HepG2 (cell line): ENCODE results near the gene RAB3C. TPM values are rescaled to one million over a fixed set of nuclear protein-coding genes. Genes with fewer than 3 reads are reported as not detected.

Experiments
- ATAC-seq: fragments of 200-7000 bp; cut with Tn5 transposase; 3 replicates; pipeline ENCODE4 v1.9.1; 2020; ENCODE audit warnings: mild to moderate bottlenecking, moderate library complexity
- BruUV-seq: library from RNA; stranded (reverse); fragments of 400-500 nt; replicated peaks from 2 replicates; lab custom pipeline; 2021; lab: Mats Ljungman, UMichigan
- CTCF ChIA-PET: fragments of 300-600 bp; formaldehyde crosslinking; extraction: SDS; loops from one replicate; lab custom pipeline; 2021; ENCODE audit warnings: low total read pairs, inconsistent platforms, low intra/inter-chr PET ratio; lab: Yijun Ruan, JAX
- POLR2A ChIA-PET: fragments of 350-600 bp; sonication (Branson Sonifier 250); formaldehyde crosslinking; loops from one replicate; lab custom pipeline; 2020; ENCODE audit warnings: antibody characterized with exemption, inconsistent platforms; lab: Yijun Ruan, JAX
- DNase-seq: peaks from one replicate; pipeline ENCODE4 v3.0.0-alpha.2; 2015; ENCODE audit warnings: low spot score
- FAIRE-seq: peaks from 3 replicates; lab custom pipeline; 2011; peaks lifted over from hg19 to GRCh38; lab: Jason Lieb, UNC
- H2AFZ ChIP-seq: one replicate; pipeline ENCODE4 v1.6.1; 2011; ENCODE audit warnings: low read length, inconsistent platforms
- H3K27ac ChIP-seq: fragments of 300-600 bp; 3 replicates; pipeline ENCODE4 v1.8.0; 2011; ENCODE audit warnings: mixed run types, mild to moderate bottlenecking, mixed read lengths, low read length, inconsistent platforms; ENCODE audit not compliant: insufficient read depth; ENCODE audit errors: extremely low read length
- H3K27me3 ChIP-seq, 2 experiments: fragments of 200-600 bp in 1 of 2; 2 replicates in 1 of 2; 3 replicates in 1 of 2; pipeline versions ENCODE4 v1.6.0 to v1.8.0; 2011; ENCODE audit warnings: low read length in 2 of 2, mild to moderate bottlenecking in 2 of 2, moderate library complexity in 2 of 2, inconsistent platforms in 1 of 2; ENCODE audit not compliant: insufficient read depth in 2 of 2, control insufficient read depth in 1 of 2
- H3K36me3 ChIP-seq, 2 experiments: fragments of 200-600 bp in 1 of 2; replicated peaks in 1 of 2; 2 replicates in 1 of 2; 3 replicates in 1 of 2; pipeline versions ENCODE4 v1.5.1 to v1.8.0; 2011; ENCODE audit warnings: low read length in 2 of 2, inconsistent platforms in 1 of 2; ENCODE audit not compliant: insufficient read depth in 2 of 2, control insufficient read depth in 1 of 2
- H3K4me1 ChIP-seq: 2 replicates; pipeline ENCODE4 v1.5.1; 2012; ENCODE audit warnings: low read length, inconsistent platforms; ENCODE audit not compliant: insufficient read depth
- H3K4me2 ChIP-seq: 2 replicates; pipeline ENCODE4 v1.6.0; 2011; ENCODE audit warnings: low read depth, low read length, inconsistent platforms
- H3K4me3 ChIP-seq, 3 experiments: fragments of 200-600 bp in 1 of 3; sonication (generic), shearing (Covaris generic) in 1 of 3; replicated peaks in 1 of 3; 2 replicates each; pipeline ENCODE4 v1.5.1; 2011 to 2016; ENCODE audit warnings: low read length in 3 of 3, inconsistent platforms in 2 of 3, low read depth in 2 of 3, mild to moderate bottlenecking in 2 of 3, control low read depth in 1 of 3, mixed read lengths in 1 of 3; ENCODE audit not compliant: insufficient read depth in 1 of 3
- H3K79me2 ChIP-seq: one replicate; pipeline ENCODE4 v1.6.1; 2011; ENCODE audit warnings: low read length, inconsistent platforms; ENCODE audit not compliant: insufficient read depth
- H3K9ac ChIP-seq: 2 replicates; pipeline ENCODE4 v1.6.0; 2011; ENCODE audit warnings: mild to moderate bottlenecking, low read depth, low read length, inconsistent platforms; ENCODE audit not compliant: insufficient read depth
- H3K9me3 ChIP-seq: 2 replicates; pipeline ENCODE4 v1.5.1; 2012; ENCODE audit warnings: mild to moderate bottlenecking, low read length
- H4K20me1 ChIP-seq: 2 replicates; pipeline ENCODE4 v1.6.0; 2011; ENCODE audit warnings: inconsistent platforms, mild to moderate bottlenecking, low read length, moderate library complexity; ENCODE audit not compliant: insufficient read depth
- ISX ChIP-seq: sonication (generic); formaldehyde crosslinking; conservative IDR thresholded peaks from 2 replicates; pipeline ENCODE4 v1.5.0; 2020; ENCODE audit warnings: missing genetic modification reagents
- PBX2 ChIP-seq: IDR thresholded peaks from 2 replicates; pipeline ENCODE4 v1.6.1; 2016; ENCODE audit warnings: control low read depth
- SCMH1 ChIP-seq: sonication (generic); formaldehyde crosslinking; IDR thresholded peaks from 2 replicates; pipeline ENCODE4 v1.9.0; 2021; ENCODE audit warnings: missing genetic modification reagents, mild to moderate bottlenecking, borderline replicate concordance
- SYNCRIP ChIP-seq: fragments of 200-400 bp; formaldehyde crosslinking; IDR thresholded peaks from 2 replicates; pipeline ENCODE4 v1.6.1; 2018; ENCODE audit warnings: mild to moderate bottlenecking, low read depth, low read length; ENCODE audit not compliant: insufficient read depth
- TGIF2 ChIP-seq: IDR thresholded peaks from 2 replicates; pipeline ENCODE4 v1.6.1; 2016; ENCODE audit warnings: control low read depth, missing compliant biosample characterization
- ZBTB38 ChIP-seq: sonication (generic); formaldehyde crosslinking; IDR thresholded peaks from 2 replicates; pipeline ENCODE4 v1.5.1; 2020; ENCODE audit warnings: mild to moderate bottlenecking, missing genetic modification reagents
- ZHX1 ChIP-seq: sonication (generic); formaldehyde crosslinking; IDR thresholded peaks from 2 replicates; pipeline ENCODE4 v1.8.1; 2022; ENCODE audit warnings: low read depth, mild to moderate bottlenecking, missing genetic modification reagents
- ZNF317 ChIP-seq: sonication (generic); formaldehyde crosslinking; IDR thresholded peaks from 2 replicates; pipeline ENCODE4 v1.5.0; 2020; ENCODE audit warnings: mild to moderate bottlenecking, missing genetic modification reagents
- ZNF720 ChIP-seq: sonication (generic); formaldehyde crosslinking; IDR thresholded peaks from 2 replicates; pipeline ENCODE4 v1.4.0; 2020; ENCODE audit warnings: missing genetic modification reagents
- WGBS: methylation state at CpG from one replicate; pipeline ENCODE4 v1.1.6; 2017; ENCODE audit warnings: low lambda C conversion rate; 5-methylcytosine and 5-hydroxymethylcytosine counted together
- in situ Hi-C: cut with HindIII; loops from 2 replicates; pipeline ENCODE4 v1.10.0; 2017; ENCODE audit warnings: low pct_unique_long_range_greater_than_20kb; ENCODE audit not compliant: extremely low pct_ligation_motif_present
- intact Hi-C: fragments of 100-400 bp; cut with micrococcal nuclease; formaldehyde crosslinking; loops from one replicate; pipeline ENCODE4 v1.10.0; 2022; ENCODE audit not compliant: unreplicated experiment
- polyA plus RNA-seq, 8 experiments: library from polyadenylated mRNA; depleted of rRNA in 3 of 8; stranded (reverse) in 7 of 8; unstranded in 1 of 8; fragments of >200 nt; fragmentation: Illumina TruSeq in 4 of 8; extraction: Trizol in 4 of 8; gene quantifications; 2 replicates each; pipeline versions ENCODE4 v1.2.1 to v1.2.3, GENCODE V29; 2011 to 2016; ENCODE audit warnings: low read depth in 4 of 8, missing spikeins in 1 of 8, mixed read lengths in 1 of 8; ENCODE audit not compliant: insufficient read depth in 1 of 8
- total RNA-seq, 5 experiments: library from RNA; depleted of rRNA; stranded (reverse); fragments of >200 nt; fragmentation: Illumina TruSeq; extraction: Trizol; gene quantifications; 2 replicates each; pipeline ENCODE4 v1.2.3, GENCODE V29; 2016; ENCODE audit warnings: low read depth in 1 of 5

The RAB3C gene
- total and polyA plus RNA-seq, 2 of the 13 experiments (the other 11 are each of a cell fraction or from before 2014, with no cell fraction given), result not detected

- H3K27ac ChIP-seq, result no peak overlapping the region
- intact Hi-C loops, result no loop called here
- H3K4me3 ChIP-seq, result no peak overlapping the region
- H3K9me3 ChIP-seq, result no peaks in the 10 kb centered on the region
- ATAC-seq, result no peak
- no peaks in the 10 kb centered on the region for H3K79me2 ChIP-seq
- no peak overlapping the region for H2AFZ ChIP-seq
- H3K4me2 ChIP-seq, result no peak overlapping the region
- POLR2A ChIA-PET, result no interaction called here
- no peak for TF ChIP-seq PBX2 (CRISPR knock-in tag)
- TF ChIP-seq ISX, result no peak
- TF ChIP-seq ZNF720 (CRISPR knock-in tag), result no peak
- TF ChIP-seq TGIF2 (CRISPR knock-in tag), result no peak
- no peak for TF ChIP-seq SYNCRIP
- no peak for TF ChIP-seq ZBTB38 (CRISPR knock-in tag)
- no peak for TF ChIP-seq SCMH1
- no peak for FAIRE-seq
- no peaks in the 10 kb centered on the region for H3K27me3 ChIP-seq
- in situ Hi-C loops, result no loop called here
- H3K9ac ChIP-seq, result no peak overlapping the region
- CTCF ChIA-PET, result no interaction called here
- H3K4me1 ChIP-seq, result no peaks in the 10 kb centered on the region
- BruUV-seq, result no TSS peak
- H4K20me1 ChIP-seq, result no peaks in the 10 kb centered on the region
- 15% methylated on average over 5 of the region's 5 CpGs for WGBS
- H3K36me3 ChIP-seq, result no peaks in the 10 kb centered on the region
- DNase-seq, result no peak
Observed at GRCh38 chr5:58711965-58712364, 129.1 kb downstream of the RAB3C start.

- Histone ChIP-seq H3K9ac (no peak overlapping the region), H3K4me1 (no peaks in the 10 kb centered on the region), H3K4me3 (no peak overlapping the region), H3K27me3 (no peaks in the 10 kb centered on the region), H2AFZ (no peak overlapping the region), H3K36me3 (no peaks in the 10 kb centered on the region), H3K4me2 (no peak overlapping the region), H3K79me2 (no peaks in the 10 kb centered on the region), H3K9me3 (no peaks in the 10 kb centered on the region), H3K27ac (no peak overlapping the region), H4K20me1 (no peaks in the 10 kb centered on the region)
- ATAC-seq (no peak), FAIRE-seq (no peak), DNase-seq (no peak)
- BruUV-seq, result no TSS peak
- in situ Hi-C loops, result no loop called here
- WGBS, result 41% methylated on average over 1 of the region's 1 CpG
- TF ChIP-seq ZHX1 (CRISPR knock-in tag), result no peak
- peak; percentile 88 for TF ChIP-seq ZNF317 (CRISPR knock-in tag)
- CTCF ChIA-PET, result no interaction called here
- intact Hi-C loops, result no loop called here
- POLR2A ChIA-PET, result no interaction called here
Observed at GRCh38 chr5:58714046-58714445, 131.2 kb downstream of the RAB3C start.
